Mononuclear cell (primary cell): ENCODE data around the gene PQBP1. TPM values are rescaled to one million over a fixed set of nuclear protein-coding genes. Genes with fewer than 3 reads are reported as not detected.

Source experiments
- H3K27me3 ChIP-seq: 2 replicates; pipeline ENCODE4 v1.6.0; 2011; ENCODE audit warnings: low read length, control low read depth; ENCODE audit not compliant: insufficient read depth
- H3K4me1 ChIP-seq: 2 replicates; pipeline ENCODE4 v1.5.1; 2011; ENCODE audit warnings: mild to moderate bottlenecking, low read length, control low read depth; ENCODE audit not compliant: insufficient read depth
- H3K4me3 ChIP-seq: 2 replicates; pipeline ENCODE4 v1.5.1; 2011; ENCODE audit warnings: mild to moderate bottlenecking, low read length, moderate library complexity
- H3K9me3 ChIP-seq: 2 replicates; pipeline ENCODE4 v1.5.1; 2011; ENCODE audit warnings: low read depth, mild to moderate bottlenecking, control low read depth, low read length
- total RNA-seq: library from RNA; depleted of rRNA; stranded (reverse); fragments of >200 nt; gene quantifications from one replicate; pipeline ENCODE4 v1.2.3, GENCODE V29; 2012

PQBP1 gene
- total RNA-seq, 1 donor, result 37.6 TPM

- peaks cover 44% of the 10 kb centered on the region for H3K4me1 ChIP-seq
These were observed 13.2 kb downstream of the PQBP1 start for GRCh38 chrX:48910926-48911411.

GRCh38 chrX:48911412-48912182 lies 13.9 kb downstream of the PQBP1 start, which contains the start of gene SLC35A2:
Gene SLC35A2 (minus strand): TSS chrX:48911646. CDS start chrX:48911636, 10 bp downstream.
- no peaks in the 10 kb centered on the region for H3K27me3 ChIP-seq
- H3K4me3 ChIP-seq, result peak within 1 kb of the TSS; percentile 66
- H3K9me3 ChIP-seq, result no peaks in the 10 kb centered on the region
- peaks cover 49% of the 10 kb centered on the region for H3K4me1 ChIP-seq

More at GRCh38 chrX:48910926-48911411, 13.2 kb downstream of the PQBP1 start:
- no peaks in the 10 kb centered on the region for H3K9me3 ChIP-seq
- peak overlapping the region; percentile 66 for H3K4me3 ChIP-seq
- H3K27me3 ChIP-seq, result no peaks in the 10 kb centered on the region

GRCh38 chrX:48913605-48914366 lies 16.1 kb downstream of the PQBP1 start:
- Histone ChIP-seq H3K4me3 (no peak overlapping the region), H3K4me1 (peaks cover 57% of the 10 kb centered on the region), H3K27me3 (no peaks in the 10 kb centered on the region), H3K9me3 (no peaks in the 10 kb centered on the region)

- no peaks in the 10 kb centered on the region for H3K27me3 ChIP-seq
- no peaks in the 10 kb centered on the region for H3K9me3 ChIP-seq
- H3K4me3 ChIP-seq, result peak overlapping the region; percentile 19
- H3K4me1 ChIP-seq, result peaks cover 62% of the 10 kb centered on the region
These were observed 17.1 kb downstream of the PQBP1 start for GRCh38 chrX:48914593-48915493.

GRCh38 chrX:48917139-48918001 lies 19.6 kb downstream of the PQBP1 start:
- H3K4me3 ChIP-seq, result peak overlapping the region; percentile 81
- H3K27me3 ChIP-seq, result no peaks in the 10 kb centered on the region
- no peaks in the 10 kb centered on the region for H3K9me3 ChIP-seq
- peaks cover 73% of the 10 kb centered on the region for H3K4me1 ChIP-seq

DNA sequence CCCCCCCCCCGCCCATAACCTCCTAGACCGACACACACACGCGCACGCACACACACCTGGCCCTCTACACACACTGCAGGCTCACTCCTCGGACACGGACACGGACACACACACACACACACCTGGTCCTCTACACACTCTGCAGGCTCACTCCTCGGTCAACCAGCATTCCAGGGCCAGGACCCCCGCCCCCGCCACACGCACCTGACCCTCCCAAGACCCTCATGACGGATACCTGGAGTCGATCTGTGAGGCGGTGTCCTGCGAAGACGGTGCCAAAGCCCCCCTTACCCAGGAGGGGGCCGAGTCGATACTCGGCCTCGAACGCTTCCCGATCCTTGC lies 20.5 kb downstream of the PQBP1 start:
- H3K4me1 ChIP-seq, result peaks cover 70% of the 10 kb centered on the region
- peak overlapping the region; percentile 81 for H3K4me3 ChIP-seq
- H3K9me3 ChIP-seq, result no peaks in the 10 kb centered on the region
- H3K27me3 ChIP-seq, result no peaks in the 10 kb centered on the region

- Histone ChIP-seq H3K9me3 (no peaks in the 10 kb centered on the region), H3K4me3 (peak within 1 kb of the TSS; percentile 81), H3K4me1 (peaks cover 65% of the 10 kb centered on the region), H3K27me3 (no peaks in the 10 kb centered on the region)
These were observed 21.1 kb downstream of the PQBP1 start, which contains the start of gene PIM2 for GRCh38 chrX:48918643-48919340. Gene PIM2 (minus strand): TSS chrX:48919024. CDS start chrX:48918834, 190 bp downstream.

DNA sequence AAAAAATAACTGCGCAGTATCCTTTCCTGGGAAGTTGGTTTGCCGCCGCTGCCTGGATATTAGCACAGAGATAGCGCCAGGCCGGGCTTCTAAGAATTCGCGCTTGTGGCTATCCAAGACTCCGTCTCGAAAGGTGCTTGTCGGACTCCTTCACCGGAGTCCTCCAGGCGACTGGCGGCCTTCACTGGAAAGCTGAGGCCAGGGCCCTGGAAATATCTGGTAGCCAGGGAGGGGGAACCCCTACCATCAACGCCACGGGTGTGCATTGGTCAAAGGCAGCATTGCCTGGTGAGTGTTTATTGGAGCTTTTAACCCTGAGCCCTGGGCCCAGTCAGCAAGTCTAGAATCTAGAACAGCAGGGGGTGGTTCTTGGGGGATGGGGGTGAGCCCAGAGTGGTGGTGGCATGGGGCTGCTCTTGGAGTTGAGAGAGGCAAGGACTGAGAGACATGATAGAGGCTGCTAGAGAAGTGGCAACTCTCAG lies 21.7 kb downstream of the PQBP1 start:
- Histone ChIP-seq H3K4me3 (peak overlapping the region; percentile 81), H3K4me1 (peaks cover 59% of the 10 kb centered on the region), H3K27me3 (no peaks in the 10 kb centered on the region), H3K9me3 (no peaks in the 10 kb centered on the region)

DNA sequence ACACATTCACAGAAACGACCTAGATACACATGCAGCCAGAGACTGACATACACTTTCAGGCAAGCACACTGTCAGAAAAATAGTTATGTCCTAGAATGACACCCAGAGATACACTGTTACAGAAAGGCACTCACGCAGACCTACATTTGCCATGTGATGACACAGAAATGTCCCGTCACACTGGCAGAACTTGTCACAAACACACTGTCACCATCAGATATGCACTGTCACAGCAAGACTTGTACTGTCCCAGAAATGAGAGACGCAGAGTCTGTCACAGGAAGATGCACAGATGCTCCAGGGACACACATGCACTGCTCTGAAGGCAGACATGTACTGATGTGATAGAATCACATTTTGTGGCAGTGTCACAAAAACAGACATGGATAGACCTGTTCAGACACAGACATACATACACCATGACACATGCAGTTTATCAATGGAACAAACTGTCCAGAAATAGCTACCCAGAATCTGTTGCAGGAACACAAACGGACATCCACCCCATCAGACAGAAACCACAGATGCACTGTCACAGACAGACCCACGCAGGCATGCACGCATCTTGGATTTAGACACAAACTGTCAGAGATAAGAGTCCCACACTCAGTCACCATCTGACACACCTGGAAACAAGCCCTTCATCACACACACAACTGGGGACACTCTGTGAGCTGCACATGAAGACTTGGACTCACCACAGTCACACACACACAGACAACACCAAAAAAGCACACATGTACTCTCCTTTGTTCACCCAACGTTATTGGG lies 22.4 kb downstream of the PQBP1 start:
- Histone ChIP-seq H3K9me3 (no peaks in the 10 kb centered on the region), H3K27me3 (no peaks in the 10 kb centered on the region), H3K4me1 (peaks cover 52% of the 10 kb centered on the region), H3K4me3 (peak overlapping the region; percentile 81)

GRCh38 chrX:48920718-48921104 lies 23.0 kb downstream of the PQBP1 start:
- H3K9me3 ChIP-seq, result no peaks in the 10 kb centered on the region
- H3K4me3 ChIP-seq, result no peak overlapping the region
- H3K4me1 ChIP-seq, result peaks cover 46% of the 10 kb centered on the region
- H3K27me3 ChIP-seq, result no peaks in the 10 kb centered on the region

- Histone ChIP-seq H3K9me3 (no peaks in the 10 kb centered on the region), H3K4me1 (peaks cover 39% of the 10 kb centered on the region), H3K4me3 (no peak overlapping the region), H3K27me3 (no peaks in the 10 kb centered on the region)
These were observed 26.0 kb downstream of the PQBP1 start for GRCh38 chrX:48923771-48924170.

- no peaks in the 10 kb centered on the region for H3K9me3 ChIP-seq
- H3K4me3 ChIP-seq, result no peak overlapping the region
- H3K27me3 ChIP-seq, result no peaks in the 10 kb centered on the region
- H3K4me1 ChIP-seq, result peaks cover 39% of the 10 kb centered on the region
These were observed 26.5 kb downstream of the PQBP1 start for GRCh38 chrX:48924270-48924669.

DNA sequence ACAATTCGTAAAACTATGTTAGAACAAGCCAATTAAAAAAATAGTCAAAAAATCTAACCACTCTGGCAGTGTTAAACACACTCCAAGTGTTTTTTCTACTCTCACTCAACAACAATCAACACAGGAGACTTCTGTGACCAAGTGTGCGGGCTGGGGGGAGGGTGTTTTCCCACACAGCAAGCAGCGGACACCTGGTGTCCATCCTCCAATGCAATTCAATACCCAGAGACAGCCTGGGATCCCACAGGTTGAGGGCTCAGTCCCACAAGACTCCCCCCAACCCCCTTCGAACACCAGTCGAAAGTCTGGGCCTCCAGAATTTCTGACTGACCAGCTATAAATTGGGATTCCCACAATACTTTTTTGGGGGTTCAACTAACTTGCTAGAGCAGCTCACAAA lies 29.4 kb downstream of the PQBP1 start:
- Histone ChIP-seq H3K27me3 (no peaks in the 10 kb centered on the region), H3K4me3 (no peak overlapping the region), H3K9me3 (no peaks in the 10 kb centered on the region), H3K4me1 (peaks cover 11% of the 10 kb centered on the region)
